ENCODE measurements around the gene MAPK4. TPM values are rescaled to one million over a fixed set of nuclear protein-coding genes. Genes with fewer than 3 reads are reported as not detected.

MAPK4 gene
- total and polyA plus RNA-seq, 2 of the 4 experiments (the other 2 are of a cell fraction) = not detected

DNA sequence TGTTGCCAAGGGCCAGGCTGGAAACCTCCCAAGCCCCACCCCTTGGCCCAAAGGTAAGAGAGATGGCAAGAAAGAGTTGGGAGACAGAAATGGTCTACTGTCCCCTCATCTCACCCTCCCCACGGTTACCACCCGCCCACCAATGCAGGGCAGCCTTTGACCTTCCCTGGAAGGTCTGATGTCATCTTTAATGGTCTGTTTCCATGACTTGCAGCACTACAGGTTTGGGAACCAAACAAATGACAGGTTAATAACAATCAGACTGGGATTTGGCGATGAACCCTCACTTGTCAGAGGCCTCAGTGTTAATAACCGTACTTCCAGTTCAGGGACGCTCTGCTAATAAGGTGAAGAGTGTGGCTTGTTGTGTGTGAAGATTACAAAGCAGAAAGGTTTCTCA is 189.5 kb downstream of the MAPK4 start:
- Histone ChIP-seq H3K79me1 (ENCODE audit: low read depth in 1 of 2, low read length in 2 of 2) (no peaks in the 10 kb centered on the region), H3K14ac (replicated peaks; ENCODE audit: low read depth, low read length) (no peak overlapping the region), H3K9me3 (ENCODE audit: control insufficient read depth, insufficient read depth, low read length) (no peaks in the 10 kb centered on the region), H2AK9ac (replicated peaks; ENCODE audit: low read depth, low read length, poor library complexity) (no peak overlapping the region), H2AK5ac (ENCODE audit: low read depth, low read length) (no peak overlapping the region), H4K5ac (ENCODE audit: low read depth, low read length) (no peak overlapping the region), H3K4me2 (ENCODE audit: low read depth, low read length) (no peak overlapping the region), H2BK15ac (ENCODE audit: low read depth, low read length) (no peak overlapping the region), H4K91ac (ENCODE audit: insufficient read depth, low read depth, low read length) (no peak overlapping the region), H3K9ac (ENCODE audit: low read depth, low read length) (no peak overlapping the region), H2BK120ac (ENCODE audit: low read depth, low read length) (no peak overlapping the region), H3K4me3 (ENCODE audit: insufficient read depth, low read depth, low read length) (no peak overlapping the region), H2AFZ (replicated peaks; ENCODE audit: low read length, poor library complexity) (no peak overlapping the region), H3K56ac (ENCODE audit: extremely low read depth, insufficient read depth, low read length) (no peak overlapping the region), H3K36me3 (ENCODE audit: control insufficient read depth, insufficient read depth, low read length) (no peaks in the 10 kb centered on the region), H3K9me1 (ENCODE audit: insufficient read depth, low read length) (no peaks in the 10 kb centered on the region), H3K27ac (ENCODE audit: insufficient read depth, low read length) (no peak overlapping the region), H4K8ac (ENCODE audit: low read depth in 2 of 2, low read length in 2 of 2) (no peak overlapping the region), H3K4ac (ENCODE audit: low read depth, low read length) (no peak overlapping the region), H3K18ac (ENCODE audit: low read depth, low read length) (no peak overlapping the region), H3K27me3 (ENCODE audit: control insufficient read depth, insufficient read depth, low read length) (no peaks in the 10 kb centered on the region), H2BK20ac (ENCODE audit: low read depth, low read length) (no peak overlapping the region), H3K4me1 (ENCODE audit: control insufficient read depth, insufficient read depth, low read length) (no peaks in the 10 kb centered on the region), H4K20me1 (ENCODE audit: insufficient read depth, low read length) (no peaks in the 10 kb centered on the region), H3K23ac (ENCODE audit: low read depth, low read length) (no peak overlapping the region), H2BK5ac (ENCODE audit: low read depth, low read length, poor library complexity, severe bottlenecking) (no peak overlapping the region)
- no TSS peak for BruUV-seq (replicated peaks)
- in situ Hi-C loops (cut with MboI; ENCODE audit: low sequenced_read_pairs) (no loop called here), intact Hi-C loops (cut with micrococcal nuclease) (no loop called here), dilution Hi-C loops (cut with HindIII; ENCODE audit: low sequenced_read_pairs, unreplicated experiment) (no loop called here)
- TF ChIP-seq NFE2L2 (IDR thresholded peaks at IDR 0.05; ENCODE audit: low read depth, low read length) (no peak), MXI1 (IDR thresholded peaks at IDR 0.05; ENCODE audit: borderline replicate concordance, low read depth, low read length) (no peak), MAZ (IDR thresholded peaks at IDR 0.05; ENCODE audit: borderline replicate concordance, low read depth, low read length) (no peak), CEBPB (IDR thresholded peaks at IDR 0.05; ENCODE audit: low read depth, low read length) (no peak)
- WGBS, 2 experiments (ENCODE audit: extremely low coverage in 2 of 2, insufficient read length in 1 of 2) = no CpG with 5 or more reads among the region's 5 CpGs
- DNase-seq (no peak), ATAC-seq (ENCODE audit: low read depth) (no peak)
- ChIA-PET POLR2A (ENCODE audit: unreplicated experiment) (no interaction called here), CTCF (no interaction called here)
